Esophagus (tissue), 2 donors: ENCODE data around the gene SSTR5. TPM values are rescaled to one million over a fixed set of nuclear protein-coding genes. Genes with fewer than 3 reads are reported as not detected.
"Not testable (repeated sequence)": the region's sequence is repeated elsewhere in the genome, so short reads cannot be mapped to it uniquely, and the experiment has no call there.

ENCODE experiments used
- H3K27ac ChIP-seq, 2 donors: one replicate each; pipeline ENCODE4 v1.5.1; 2013; ENCODE audit warnings: low read depth in 2 of 2, mild to moderate bottlenecking in 2 of 2, inconsistent platforms in 1 of 2, low read length in 1 of 2, moderate library complexity in 1 of 2
- H3K27me3 ChIP-seq, 2 donors: one replicate each; pipeline ENCODE4 v1.6.1; 2013; ENCODE audit warnings: low read length in 2 of 2, control low read depth in 1 of 2, mild to moderate bottlenecking in 1 of 2; ENCODE audit not compliant: insufficient read depth in 2 of 2, control insufficient read depth in 1 of 2
- H3K36me3 ChIP-seq, 2 donors: one replicate each; pipeline ENCODE4 v1.6.1; 2013; ENCODE audit warnings: low read length in 1 of 2; ENCODE audit not compliant: control insufficient read depth in 2 of 2, insufficient read depth in 2 of 2
- H3K4me1 ChIP-seq, 2 donors: one replicate each; pipeline ENCODE4 v1.6.1; 2013; ENCODE audit warnings: low read length in 1 of 2; ENCODE audit not compliant: control insufficient read depth in 2 of 2, insufficient read depth in 2 of 2
- H3K4me3 ChIP-seq, 2 donors: one replicate each; pipeline ENCODE4 v1.5.1; 2013; ENCODE audit warnings: low read length in 2 of 2, mild to moderate bottlenecking in 2 of 2, low read depth in 1 of 2, moderate library complexity in 1 of 2
- H3K9me3 ChIP-seq, 2 donors: one replicate each; pipeline ENCODE4 v1.6.1; 2013; ENCODE audit warnings: mild to moderate bottlenecking in 2 of 2, low read depth in 1 of 2, low read length in 1 of 2, moderate library complexity in 1 of 2; ENCODE audit not compliant: control insufficient read depth in 2 of 2, insufficient read depth in 1 of 2
- WGBS, 2 donors: extraction: QIAGEN DNeasy Blood & Tissue Kit; methylation state at CpG; one replicate each; pipeline ENCODE4 v1.1.7; 2013; 5-methylcytosine and 5-hydroxymethylcytosine counted together
- polyA plus RNA-seq, 2 donors: library from polyadenylated mRNA; stranded (reverse); fragments of 200-250 nt; gene quantifications; one replicate each; pipeline ENCODE4 v1.2.3, GENCODE V29; 2013
- donor health status: healthy with polysubstance abuse.
- donor health status: Bipolar disorder and iron deficiency.

SSTR5 gene
- under 1 TPM in 1 of 2 donors, not detected in 1; 0.05 TPM for polyA plus RNA-seq

DNA sequence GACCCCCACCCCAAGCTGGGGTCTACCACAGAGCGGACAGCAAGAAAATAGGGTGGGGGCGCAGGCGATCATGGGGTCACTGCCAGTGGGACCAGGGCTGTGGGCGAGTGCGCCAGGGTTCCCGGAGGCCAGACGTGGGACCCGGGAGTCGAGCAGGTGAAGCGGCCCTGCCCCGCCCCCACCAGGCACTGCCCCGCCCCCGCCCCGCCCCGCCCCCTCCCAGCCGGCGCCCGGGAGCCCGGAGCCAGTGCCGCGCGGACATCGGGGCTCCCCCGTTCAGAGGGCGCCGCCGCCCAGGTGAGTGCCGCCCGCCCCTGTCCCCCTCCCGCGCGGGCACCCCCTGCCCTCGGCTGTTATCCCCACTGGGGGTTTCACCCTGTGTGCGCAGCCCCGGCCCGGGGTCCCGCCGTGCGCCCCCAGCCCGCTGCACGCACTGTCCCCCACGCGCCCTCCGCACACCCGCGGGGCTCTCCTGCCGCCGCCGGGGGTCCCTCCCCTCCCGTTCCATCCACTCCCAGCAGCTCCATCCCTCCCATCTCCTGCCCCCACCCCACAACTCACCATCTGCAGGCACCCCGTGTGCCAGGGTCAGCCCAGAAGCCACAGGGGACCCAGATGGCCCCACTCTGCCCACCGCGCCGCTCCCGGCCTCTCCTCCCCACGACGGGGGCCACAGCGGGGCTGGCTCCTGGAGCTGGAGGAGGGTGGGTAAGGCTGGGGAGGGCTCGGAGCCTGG is at the start of gene SSTR5:
Gene SSTR5 (plus strand): TSS at position 222 of the 736 bp plus-strand sequence. CDS start 6,122 bp downstream, outside the sequence.
- Histone ChIP-seq H3K36me3 (no peaks in the 10 kb centered on the region), H3K9me3 (peaks cover 0 to 2% of the 10 kb centered on the region in 2 donors), H3K27ac (no peak within 1 kb of the TSS), H3K27me3 (peaks cover 12 to 18% of the 10 kb centered on the region in 2 donors), H3K4me3 (no peak within 1 kb of the TSS), H3K4me1 (peaks cover 0 to 4% of the 10 kb centered on the region in 2 donors)
- 9 to 10% methylated on average over 30 to 59 of the region's 59 CpGs for WGBS, 2 donors

DNA sequence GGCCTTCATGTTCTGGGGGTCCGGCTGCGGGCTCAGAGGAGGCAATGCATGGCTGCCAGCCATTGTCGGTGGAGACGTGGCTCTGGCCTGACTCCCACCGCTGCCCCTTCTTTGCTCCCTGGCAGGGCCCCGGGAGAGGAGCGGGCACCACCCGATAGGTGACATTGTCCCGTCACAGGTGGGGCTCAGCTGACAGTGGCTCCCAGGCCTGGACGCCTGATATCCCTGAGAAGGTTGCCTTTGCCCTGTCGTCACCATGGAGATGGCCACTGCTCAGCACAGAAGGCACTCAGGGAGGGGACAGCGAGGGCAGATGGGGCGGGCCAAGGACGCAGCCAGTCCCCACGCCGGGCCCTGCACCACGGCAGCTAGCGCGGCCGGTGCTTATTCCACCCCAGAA is 48.4 kb upstream of the SSTR5 start:
- H3K27me3 ChIP-seq = peaks cover 0 to 8% of the 10 kb centered on the region in 2 donors
- whole genome bisulfite sequencing, 2 donors = 71 to 75% methylated on average over 20 of the region's 20 CpGs
- no peaks in the 10 kb centered on the region for H3K9me3 ChIP-seq
- peaks cover 0 to 2% of the 10 kb centered on the region in 2 donors for H3K4me1 ChIP-seq
- no peak overlapping the region for H3K27ac ChIP-seq
- H3K4me3 ChIP-seq = no peak overlapping the region
- no peaks in the 10 kb centered on the region for H3K36me3 ChIP-seq

DNA sequence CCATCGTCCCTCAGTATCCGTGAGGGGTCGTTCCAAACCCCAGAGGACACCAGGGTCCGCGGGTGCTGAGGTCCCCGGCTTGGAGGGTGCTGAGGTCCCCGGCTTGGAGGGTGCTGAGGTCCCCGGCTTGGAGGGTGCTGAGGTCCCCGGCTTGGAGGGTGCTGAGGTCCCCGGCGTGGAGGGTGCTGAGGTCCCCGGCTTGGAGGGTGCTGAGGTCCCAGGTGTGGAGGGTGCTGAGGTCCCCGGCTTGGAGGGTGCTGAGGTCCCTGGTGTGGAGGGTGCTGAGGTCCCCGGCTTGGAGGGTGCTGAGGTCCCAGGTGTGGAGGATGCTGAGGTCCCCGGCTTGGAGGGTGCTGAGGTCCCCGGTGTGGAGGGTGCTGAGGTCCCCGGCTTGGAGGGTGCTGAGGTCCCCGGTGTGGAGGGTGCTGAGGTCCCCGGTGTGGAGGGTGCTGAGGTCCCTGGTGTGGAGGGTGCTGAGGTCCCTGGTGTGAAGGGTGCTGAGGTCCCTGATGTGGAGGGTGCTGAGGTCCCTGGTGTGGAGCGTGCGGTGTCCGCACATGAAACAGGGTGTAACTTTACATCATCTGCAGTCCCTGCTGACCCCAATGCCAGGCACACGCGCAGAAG is 47.3 kb upstream of the SSTR5 start:
- H3K4me1 ChIP-seq, H3K9me3 ChIP-seq, H3K4me3 ChIP-seq, H3K36me3 ChIP-seq, H3K27ac ChIP-seq, H3K27me3 ChIP-seq: not testable (repeated sequence)
- WGBS, 2 donors = 70 to 71% methylated on average over 24 of the region's 24 CpGs

DNA sequence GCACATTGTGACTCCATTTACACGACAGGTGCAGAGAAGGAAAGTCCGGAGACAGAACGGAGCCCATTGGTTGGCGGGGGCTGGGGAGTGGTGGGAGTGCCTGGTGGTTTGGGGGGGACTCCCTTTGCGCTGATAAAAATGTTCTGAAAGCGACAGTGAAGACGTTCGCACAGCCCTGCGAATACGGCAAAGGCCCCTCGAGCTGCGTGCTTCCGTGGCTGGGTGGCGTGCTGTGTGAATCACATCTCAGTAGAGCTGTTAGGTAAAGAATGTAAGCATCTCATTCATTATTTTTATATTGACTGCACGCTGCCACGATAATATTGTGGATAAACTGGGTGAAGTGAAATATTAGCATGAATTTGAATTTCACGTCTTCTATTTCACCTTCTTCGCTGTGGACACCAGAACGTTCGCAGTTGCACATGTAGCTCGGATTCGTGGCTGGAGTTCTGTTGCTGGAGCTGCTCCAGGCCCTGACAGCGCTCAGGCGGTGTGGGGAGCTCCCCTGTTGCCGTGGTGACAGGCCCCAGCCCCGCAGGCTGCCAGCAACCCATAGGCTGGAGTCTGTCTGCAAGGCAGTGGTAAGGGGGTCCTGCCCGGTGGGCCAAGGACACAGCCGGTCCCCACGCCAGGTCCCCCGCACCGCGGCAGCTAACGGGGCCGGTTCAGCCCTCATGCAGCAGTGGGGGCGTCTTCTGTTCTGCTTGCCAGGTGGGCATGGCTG is 46.3 kb upstream of the SSTR5 start:
- Histone ChIP-seq H3K4me3 (no peak overlapping the region), H3K4me1 (no peaks in the 10 kb centered on the region), H3K27me3 (peaks cover 0 to 11% of the 10 kb centered on the region in 2 donors), H3K36me3 (no peaks in the 10 kb centered on the region), H3K27ac (no peak overlapping the region), H3K9me3 (no peaks in the 10 kb centered on the region)
- WGBS, 2 donors = 70 to 74% methylated on average over 35 of the region's 35 CpGs

DNA sequence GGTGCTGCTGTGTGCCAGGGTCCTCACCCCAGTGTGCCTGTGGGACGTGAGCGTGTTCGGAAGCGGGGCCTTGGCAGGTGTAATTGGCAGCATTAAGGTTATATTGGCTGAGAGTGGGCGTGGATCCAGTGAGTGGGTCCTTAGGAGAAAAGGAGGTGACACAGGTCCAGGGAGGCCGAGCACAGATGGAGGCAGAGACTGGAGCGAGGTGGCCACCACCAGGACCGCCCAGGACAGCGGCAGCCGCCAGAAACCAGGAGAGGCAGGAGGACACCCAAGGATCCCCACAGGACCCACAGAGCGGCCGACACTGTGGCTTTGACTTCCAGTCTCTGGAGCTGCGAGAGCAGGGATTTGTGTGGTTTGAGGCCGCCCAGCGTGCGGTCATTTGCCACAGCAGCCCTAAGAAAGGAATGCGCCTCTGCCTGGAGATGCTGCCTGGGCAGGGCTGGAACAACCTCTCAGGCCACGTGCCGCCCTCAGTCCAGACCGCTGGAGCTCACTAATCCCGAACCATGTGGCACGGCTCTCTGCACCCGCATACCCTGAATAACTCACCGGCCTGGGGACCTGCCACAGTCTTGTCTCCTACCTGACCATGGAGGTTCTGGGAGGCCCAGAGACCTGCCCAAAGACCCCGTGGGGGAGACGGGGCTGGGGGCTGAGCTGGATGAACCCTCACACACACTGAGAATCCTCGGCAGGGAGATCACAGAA is 45.6 kb upstream of the SSTR5 start:
- 74 to 83% methylated on average over 27 of the region's 27 CpGs for WGBS, 2 donors
- no peak overlapping the region for H3K4me3 ChIP-seq

DNA sequence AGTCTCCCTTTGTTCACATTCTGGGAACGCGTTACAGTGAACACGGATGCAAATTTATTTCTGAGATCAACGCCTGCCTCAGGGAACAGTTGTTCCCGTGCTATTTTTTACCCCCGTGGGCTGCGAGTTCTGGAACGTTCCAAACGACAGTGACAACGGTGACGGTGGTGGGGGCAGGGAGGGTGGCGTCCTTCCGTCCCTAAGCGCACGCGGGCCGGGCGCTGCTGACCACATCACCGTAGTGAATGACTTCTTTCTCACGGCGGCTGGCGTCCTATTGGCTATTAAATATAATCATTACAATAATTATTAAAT is 45.1 kb upstream of the SSTR5 start:
- H3K27ac ChIP-seq = no peak overlapping the region
- 71 to 82% methylated on average over 22 of the region's 22 CpGs for WGBS, 2 donors
- no peaks in the 10 kb centered on the region for H3K4me1 ChIP-seq
- no peaks in the 10 kb centered on the region for H3K9me3 ChIP-seq
- H3K4me3 ChIP-seq = no peak overlapping the region
- peaks cover 0 to 3% of the 10 kb centered on the region in 2 donors for H3K27me3 ChIP-seq
- no peaks in the 10 kb centered on the region for H3K36me3 ChIP-seq

More for the DNA sequence above, 45.6 kb upstream of the SSTR5 start:
- Histone ChIP-seq H3K27ac (no peak overlapping the region), H3K27me3 (peaks cover 0 to 5% of the 10 kb centered on the region in 2 donors), H3K4me1 (no peaks in the 10 kb centered on the region), H3K36me3 (no peaks in the 10 kb centered on the region), H3K9me3 (no peaks in the 10 kb centered on the region)

DNA sequence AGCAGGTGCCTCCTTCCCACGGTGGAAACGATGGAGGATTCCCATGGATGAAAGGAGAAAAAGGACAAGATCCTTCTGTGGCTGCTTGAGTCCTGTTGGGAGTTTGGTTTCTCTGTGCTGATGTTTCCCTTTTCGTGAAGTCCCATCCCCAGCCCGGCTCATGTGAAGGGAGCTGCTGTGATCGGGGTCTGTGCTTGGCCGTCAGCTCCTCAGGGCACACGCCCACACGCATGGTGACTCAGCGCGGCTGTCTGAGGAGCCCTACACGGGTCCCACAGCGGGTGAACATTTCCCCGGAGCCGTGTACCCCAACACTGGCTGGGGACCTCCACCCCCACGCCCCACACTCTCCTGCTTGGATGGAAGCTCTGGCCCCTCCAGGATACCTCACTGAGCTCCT is 44.5 kb upstream of the SSTR5 start:
- WGBS, 2 donors = 48 to 67% methylated on average over 15 of the region's 15 CpGs
- Histone ChIP-seq H3K27ac (no peak overlapping the region), H3K36me3 (no peaks in the 10 kb centered on the region), H3K27me3 (peaks cover 0 to 2% of the 10 kb centered on the region in 2 donors), H3K9me3 (no peaks in the 10 kb centered on the region), H3K4me3 (no peak overlapping the region), H3K4me1 (no peaks in the 10 kb centered on the region)

DNA sequence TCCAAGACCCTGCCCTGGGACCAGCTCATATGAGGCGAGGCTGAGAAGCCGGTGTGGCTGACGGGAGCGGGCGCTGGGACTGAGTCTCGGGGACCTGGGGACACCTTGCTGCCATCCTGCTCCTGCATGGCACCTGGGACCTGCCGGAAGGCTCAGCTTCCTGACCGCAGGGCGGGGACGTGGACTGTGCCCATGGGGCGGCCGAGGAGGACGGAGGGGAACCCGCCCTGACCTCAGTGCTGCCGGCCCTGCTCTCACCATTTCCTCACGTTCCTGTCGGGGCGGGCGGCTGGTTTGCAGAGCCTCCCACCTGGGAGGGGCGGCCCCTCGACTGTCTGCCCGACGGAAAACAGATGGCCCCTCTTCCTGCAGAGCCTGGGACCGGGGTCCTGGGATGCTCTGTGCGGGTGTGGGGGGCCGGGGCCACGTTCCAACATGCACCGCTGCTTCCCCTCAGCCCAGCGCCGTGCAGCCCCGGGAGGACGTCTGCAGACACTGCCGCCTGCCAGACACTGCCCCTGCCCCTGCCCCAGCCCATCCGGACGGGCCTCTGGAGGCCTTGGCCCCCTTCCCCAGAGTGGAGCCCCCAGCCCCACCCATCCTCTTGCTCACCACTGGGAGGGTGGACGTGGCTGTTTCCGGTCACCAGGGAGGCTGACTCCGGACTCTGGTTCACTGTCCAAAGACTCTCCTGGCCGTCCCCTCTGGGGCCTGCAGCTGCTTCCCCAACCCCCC is 43.9 kb upstream of the SSTR5 start:
- Histone ChIP-seq H3K4me3 (no peak overlapping the region), H3K36me3 (no peaks in the 10 kb centered on the region), H3K9me3 (peaks cover 0 to 4% of the 10 kb centered on the region in 2 donors), H3K27me3 (peaks cover 0 to 2% of the 10 kb centered on the region in 2 donors), H3K4me1 (no peaks in the 10 kb centered on the region), H3K27ac (no peak overlapping the region)
- WGBS, 2 donors = 30 to 41% methylated on average over 36 to 39 of the region's 39 CpGs

DNA sequence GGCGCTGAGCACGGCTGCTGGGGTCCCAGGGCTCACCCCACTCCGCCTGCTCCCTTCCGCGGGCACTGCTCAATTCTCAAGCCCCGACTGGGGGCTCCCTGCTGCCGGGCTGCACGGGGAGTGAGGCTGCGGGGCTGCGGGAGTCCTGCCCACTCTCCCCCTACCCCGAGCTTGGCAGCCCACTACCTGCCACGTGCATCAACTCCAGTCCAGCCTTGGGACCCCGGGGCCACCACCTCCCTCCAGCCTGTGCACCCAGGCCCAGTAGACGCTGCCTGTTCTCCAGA is 43.3 kb upstream of the SSTR5 start:
- H3K9me3 ChIP-seq = peaks cover 0 to 4% of the 10 kb centered on the region in 2 donors
- no peak overlapping the region for H3K4me3 ChIP-seq
- H3K4me1 ChIP-seq = no peaks in the 10 kb centered on the region
- no peaks in the 10 kb centered on the region for H3K36me3 ChIP-seq
- 61 to 64% methylated on average over 14 of the region's 14 CpGs for WGBS, 2 donors
- H3K27me3 ChIP-seq = peaks cover 0 to 2% of the 10 kb centered on the region in 2 donors
- H3K27ac ChIP-seq = no peak overlapping the region
